ENCODE data around the gene GSTO2.

The GSTO2 gene

DNA sequence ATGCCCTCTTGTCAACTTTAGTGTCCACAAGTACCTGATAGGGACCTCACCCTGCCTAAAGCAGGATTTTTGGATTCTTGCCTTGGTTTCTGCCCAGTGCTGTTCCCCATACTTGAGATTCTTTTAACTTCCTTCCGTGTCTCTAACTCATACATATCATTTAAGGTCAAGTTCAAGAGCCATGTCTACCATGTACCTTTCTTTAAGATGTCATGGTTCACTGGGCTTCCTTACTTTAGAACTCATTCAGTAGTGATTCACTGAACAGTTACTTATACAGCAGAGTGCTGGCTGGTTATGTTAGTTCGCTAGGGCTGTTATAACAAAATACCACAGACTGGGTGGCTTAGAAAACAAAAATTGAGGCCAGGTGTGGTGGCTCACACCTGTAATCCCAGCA is 79.6 kb downstream of the GSTO2 start:
- TF ChIP-seq CTCF (conservative IDR thresholded peaks at IDR 0.05), result no peak

GRCh38 chr10:104349623-104350126 is 80.7 kb downstream of the GSTO2 start:
- peak overlapping the region; percentile 71 for H3K27ac ChIP-seq
- no peak for TF ChIP-seq CTCF (conservative IDR thresholded peaks at IDR 0.05)

More for the DNA sequence above, 79.6 kb downstream of the GSTO2 start:
- H3K27ac ChIP-seq, result peak overlapping the region; percentile 71

DNA sequence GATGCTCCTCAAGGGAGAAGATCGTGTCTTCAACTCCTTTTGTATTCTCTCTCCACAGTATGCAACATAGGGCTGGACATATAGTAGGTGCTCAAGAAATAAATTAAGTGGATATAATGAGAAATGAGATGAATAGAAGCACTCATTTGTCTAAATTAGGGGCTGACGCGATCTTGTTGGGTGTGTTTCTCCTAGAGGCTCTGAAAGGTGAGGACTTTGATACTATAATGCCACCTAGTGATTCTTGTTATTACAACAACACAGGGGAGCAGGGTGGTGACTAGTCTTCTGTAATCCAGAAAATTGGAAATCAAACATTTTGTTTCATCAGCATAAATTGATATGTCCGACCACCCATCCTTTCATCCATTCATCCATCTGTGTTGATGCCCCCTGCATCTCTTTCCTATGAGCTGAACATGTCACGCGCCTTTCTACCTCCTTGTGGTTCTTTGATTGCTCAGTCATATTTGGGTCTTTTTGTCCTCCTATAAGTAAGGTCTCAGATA is 81.2 kb downstream of the GSTO2 start:
- TF ChIP-seq CTCF (conservative IDR thresholded peaks at IDR 0.05), result peak; percentile 82
- peak overlapping the region; percentile 71 for H3K27ac ChIP-seq

DNA sequence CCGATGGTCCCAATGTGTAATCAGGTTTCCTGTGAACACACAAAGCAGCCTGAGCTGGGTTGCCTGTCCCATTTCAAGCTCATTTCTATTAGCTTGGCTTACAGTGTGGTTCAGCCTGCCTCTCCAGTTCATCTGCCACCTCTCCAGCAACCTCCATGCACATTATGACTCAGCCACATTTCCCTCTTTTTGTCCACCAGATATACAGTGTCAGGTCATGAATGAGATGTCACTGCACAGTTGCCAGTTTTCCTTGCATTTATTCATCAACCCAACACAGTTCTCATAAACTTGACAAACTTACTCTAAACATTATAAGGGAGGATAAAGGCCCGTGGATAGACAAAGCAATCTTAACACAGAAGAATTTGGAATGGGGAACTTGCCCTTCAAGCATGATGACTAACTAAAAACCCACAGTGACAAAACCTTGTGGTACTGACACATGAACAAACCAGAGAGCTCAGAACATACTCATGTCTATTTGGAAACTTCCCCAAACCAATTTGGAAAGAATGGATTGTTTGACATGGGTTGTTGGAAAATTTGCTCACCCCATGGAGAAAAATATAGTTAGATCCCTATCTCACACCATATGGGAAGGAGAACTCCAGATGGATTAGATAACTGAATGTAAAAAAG is 82.2 kb downstream of the GSTO2 start:
- no peak for TF ChIP-seq CTCF (conservative IDR thresholded peaks at IDR 0.05)
- H3K27ac ChIP-seq, result no peak overlapping the region

- no peak for TF ChIP-seq CTCF (conservative IDR thresholded peaks at IDR 0.05)
- H3K27ac ChIP-seq, result no peak overlapping the region
Observed at GRCh38 chr10:104351919-104352318, 82.9 kb downstream of the GSTO2 start.

DNA sequence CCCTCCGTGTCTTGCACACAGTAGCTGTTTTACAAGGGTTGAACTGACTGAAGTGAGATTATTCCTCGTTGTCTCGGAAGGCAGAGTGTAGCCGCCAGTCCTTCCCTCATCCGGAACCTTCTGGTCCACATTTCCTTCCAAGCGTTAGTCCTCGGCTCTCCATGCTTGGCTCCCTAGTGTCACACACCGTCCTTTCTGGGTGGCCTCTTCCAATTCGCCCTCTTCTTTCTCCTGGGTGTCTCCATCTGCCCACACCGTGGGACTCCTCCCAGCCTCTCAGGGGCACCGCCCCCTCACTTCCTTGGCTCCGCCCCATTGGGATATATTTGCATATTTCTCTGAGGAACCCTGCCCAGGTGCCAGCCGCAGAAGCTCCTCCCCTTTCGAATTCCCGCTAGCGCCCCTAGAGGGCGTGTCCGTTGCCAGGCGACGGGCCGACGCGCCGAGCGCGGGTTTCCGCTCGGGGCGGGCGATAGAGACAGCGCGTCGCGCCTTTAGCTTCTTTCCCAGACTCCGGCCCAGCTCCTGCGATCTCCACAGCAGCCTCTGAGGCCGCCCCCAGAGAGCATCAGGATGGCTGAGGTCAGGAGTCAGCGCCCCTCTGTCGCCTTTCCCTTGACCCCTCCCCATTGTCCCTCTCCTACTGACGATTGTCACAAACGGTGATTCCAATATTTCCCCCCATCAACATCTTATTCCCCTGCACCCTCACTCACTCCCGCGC is 84.5 kb downstream of the GSTO2 start, which contains the start of gene CFAP58:
TSS of gene CFAP58 (plus strand) at position 509 of the 724 bp plus-strand sequence. CDS start at position 574, 65 bp downstream.
- TF ChIP-seq CTCF (conservative IDR thresholded peaks at IDR 0.05), result peak; percentile 80
- peak within 1 kb of the TSS; percentile 33; the same call in 1 of the 2 replicates for H3K27ac ChIP-seq

Data from VCaP (cell line).